Prostate gland (tissue), 2 donors: ENCODE data around the gene KSR2.

Experiments
- POLR2AphosphoS5 ChIP-seq: sonication (generic); formaldehyde crosslinking; IDR thresholded peaks from one replicate; pipeline ENCODE4 v1.6.1; 2017; ENCODE audit warnings: antibody characterized with exemption
- TF ChIP-seq, protein P1 (sequence below), 4 experiments: fragments of 200-600 bp in 2 of 4; fragments of 450-650 bp in 2 of 4; sonication (generic) in 2 of 4; IDR thresholded peaks; 1 replicate in 3 of 4; 2 replicates in 1 of 4; pipeline ENCODE4 v1.5.1; 2016 to 2019; ENCODE audit warnings: antibody characterized with exemption in 4 of 4, mild to moderate bottlenecking in 2 of 4, moderate library complexity in 2 of 4

DNA sequence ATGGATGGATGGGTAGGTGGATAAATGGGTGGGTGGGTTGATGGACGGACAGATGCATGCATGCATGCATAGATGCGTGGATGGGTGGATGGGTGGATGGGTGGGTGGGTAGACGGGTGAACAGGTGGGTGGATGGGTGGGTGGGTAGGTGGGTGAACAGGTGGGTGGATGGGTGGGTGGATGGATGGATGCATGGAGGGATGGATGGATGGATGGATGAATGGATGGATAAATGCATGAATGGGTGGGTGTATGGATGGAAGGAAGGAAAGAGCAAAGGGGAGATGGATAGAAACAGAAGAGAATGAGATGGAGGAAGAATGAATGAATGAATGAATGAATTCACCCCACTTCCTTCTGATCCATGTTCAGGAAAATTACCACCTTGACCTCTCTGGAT lies 143.0 kb downstream of the KSR2 start:
- TF ChIP-seq, protein P1, sequence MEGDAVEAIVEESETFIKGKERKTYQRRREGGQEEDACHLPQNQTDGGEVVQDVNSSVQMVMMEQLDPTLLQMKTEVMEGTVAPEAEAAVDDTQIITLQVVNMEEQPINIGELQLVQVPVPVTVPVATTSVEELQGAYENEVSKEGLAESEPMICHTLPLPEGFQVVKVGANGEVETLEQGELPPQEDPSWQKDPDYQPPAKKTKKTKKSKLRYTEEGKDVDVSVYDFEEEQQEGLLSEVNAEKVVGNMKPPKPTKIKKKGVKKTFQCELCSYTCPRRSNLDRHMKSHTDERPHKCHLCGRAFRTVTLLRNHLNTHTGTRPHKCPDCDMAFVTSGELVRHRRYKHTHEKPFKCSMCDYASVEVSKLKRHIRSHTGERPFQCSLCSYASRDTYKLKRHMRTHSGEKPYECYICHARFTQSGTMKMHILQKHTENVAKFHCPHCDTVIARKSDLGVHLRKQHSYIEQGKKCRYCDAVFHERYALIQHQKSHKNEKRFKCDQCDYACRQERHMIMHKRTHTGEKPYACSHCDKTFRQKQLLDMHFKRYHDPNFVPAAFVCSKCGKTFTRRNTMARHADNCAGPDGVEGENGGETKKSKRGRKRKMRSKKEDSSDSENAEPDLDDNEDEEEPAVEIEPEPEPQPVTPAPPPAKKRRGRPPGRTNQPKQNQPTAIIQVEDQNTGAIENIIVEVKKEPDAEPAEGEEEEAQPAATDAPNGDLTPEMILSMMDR (IDR thresholded peaks at IDR 0.05), result no peak
- TF ChIP-seq POLR2AphosphoS5, result no peak
